Activated T-helper 2 cell treated with anti-CD3 and anti-CD28 coated beads, Interferon-gamma antibody, Interleukin-2, Interleukin-4, amounts not matched to agents 10 μg/mL and 5 μg/mL and 100 μg/mL, durations not matched to agents 14 hours and 24 hours and 36 hours (primary cell): ENCODE results near the gene KCTD20. TPM values are rescaled to one million over a fixed set of nuclear protein-coding genes. Genes with fewer than 3 reads are reported as not detected.
"Not testable (repeated sequence)": the region's sequence is repeated elsewhere in the genome, so short reads cannot be mapped to it uniquely, and the experiment has no call there.

Source experiments
- DNase-seq: peaks from one replicate; pipeline ENCODE4 v3.0.0; 2021; ENCODE audit warnings: low spot score
- H3K27ac Mint-ChIP-seq: one replicate; pipeline ENCODE4 v1.8.0; 2021; ENCODE audit warnings: mixed read lengths
- H3K27me3 Mint-ChIP-seq: one replicate; pipeline ENCODE4 v1.8.0; 2021; ENCODE audit warnings: low read depth, mixed read lengths
- H3K36me3 Mint-ChIP-seq: one replicate; pipeline ENCODE4 v1.8.0; 2021; ENCODE audit warnings: low read depth, mixed read lengths
- H3K4me1 Mint-ChIP-seq: one replicate; pipeline ENCODE4 v1.8.0; 2021; ENCODE audit warnings: low read depth, mixed read lengths
- H3K4me3 Mint-ChIP-seq: one replicate; pipeline ENCODE4 v1.8.0; 2021; ENCODE audit warnings: low read depth, mild to moderate bottlenecking, moderate library complexity, mixed read lengths
- H3K9me3 Mint-ChIP-seq: one replicate; pipeline ENCODE4 v1.8.0; 2021; ENCODE audit warnings: mixed read lengths
- intact Hi-C: fragments of 100-400 bp; cut with micrococcal nuclease; formaldehyde crosslinking; loops from one replicate; pipeline ENCODE4 v1.15.1; 2023
- total RNA-seq: library from RNA; stranded (reverse); gene quantifications from 2 replicates; pipeline ENCODE4 v1.2.3, GENCODE V29; 2022

KCTD20 gene
- total RNA-seq, 1 donor from 2014 or later = 51.1 TPM

DNA sequence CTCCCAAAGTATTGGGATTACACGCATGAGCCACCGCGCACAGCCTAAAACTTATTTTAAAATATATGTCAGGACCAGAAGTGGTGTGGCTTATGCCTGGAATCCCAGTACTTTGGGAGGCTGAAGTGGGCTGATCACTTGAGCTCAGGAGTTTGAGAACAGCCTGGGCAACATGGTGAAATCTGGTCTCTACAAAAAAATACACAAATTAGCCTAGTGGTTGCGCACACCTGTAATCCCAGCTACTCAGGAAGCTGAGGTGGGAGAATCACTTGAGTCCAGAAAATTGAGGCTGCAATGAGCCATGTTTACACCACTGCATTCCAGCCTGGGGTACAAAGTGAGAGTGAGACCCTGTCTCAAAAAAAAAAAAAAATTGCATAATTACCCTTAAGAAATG is 13.9 kb upstream of the KCTD20 start:
- no peaks in the 10 kb centered on the region for H3K27me3 Mint-ChIP-seq
- no peaks in the 10 kb centered on the region for H3K9me3 Mint-ChIP-seq
- intact Hi-C loops = no loop called here

DNA sequence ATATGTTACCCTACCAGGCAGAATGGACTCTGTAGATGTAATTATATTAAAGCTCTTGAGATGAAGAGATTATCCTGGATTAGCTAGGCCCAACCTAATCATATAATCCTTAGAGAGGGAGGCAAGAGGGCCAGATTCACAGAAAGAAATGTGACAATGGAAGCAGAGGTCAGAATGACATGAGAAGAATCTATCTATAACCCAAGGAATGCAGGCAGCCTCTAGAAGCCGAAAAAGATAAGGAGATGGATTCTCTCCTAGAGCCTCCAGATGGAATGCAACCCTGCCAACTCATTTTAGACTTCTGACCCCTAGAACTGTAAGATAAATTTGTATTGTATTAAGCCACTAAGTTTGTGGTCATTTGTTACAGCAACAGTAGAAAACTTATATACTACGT is 12.4 kb upstream of the KCTD20 start:
- Mint-ChIP-seq H3K9me3 (no peaks in the 10 kb centered on the region), H3K36me3 (no peaks in the 10 kb centered on the region), H3K4me3 (no peak overlapping the region), H3K27me3 (no peaks in the 10 kb centered on the region), H3K27ac (no peak overlapping the region), H3K4me1 (peaks cover 5% of the 10 kb centered on the region)
- DNase-seq = no peak
- intact Hi-C loops = no loop called here

More for the DNA sequence above, 13.9 kb upstream of the KCTD20 start:
- Mint-ChIP-seq H3K36me3 (no peaks in the 10 kb centered on the region), H3K4me1 (peaks cover 5% of the 10 kb centered on the region), H3K4me3 (no peak overlapping the region), H3K27ac (no peak overlapping the region)
- no peak for DNase-seq

DNA sequence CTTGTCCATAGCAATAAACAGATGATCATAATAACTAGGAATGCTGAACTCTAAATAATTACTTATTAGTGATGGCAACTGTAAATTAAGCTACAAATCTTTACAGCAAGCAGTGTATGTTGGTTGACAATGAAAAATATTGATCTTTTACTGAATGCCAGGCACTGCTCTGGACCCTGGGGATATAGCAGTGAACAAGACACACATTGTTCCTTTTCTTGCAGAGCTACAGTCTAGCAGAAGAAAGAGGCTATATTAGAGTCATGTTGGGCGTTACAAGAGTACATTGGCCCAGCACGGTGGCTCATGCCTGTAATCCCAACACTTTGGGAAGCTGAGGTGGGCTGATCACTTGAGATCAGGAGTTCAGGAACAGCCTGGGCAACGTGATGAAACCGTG is 11.6 kb upstream of the KCTD20 start:
- no peak overlapping the region for H3K27ac Mint-ChIP-seq
- H3K27me3 Mint-ChIP-seq = no peaks in the 10 kb centered on the region
- intact Hi-C loops = no loop called here
- no peak for DNase-seq
- H3K9me3 Mint-ChIP-seq = no peaks in the 10 kb centered on the region
- H3K4me3 Mint-ChIP-seq = no peak overlapping the region
- H3K4me1 Mint-ChIP-seq = peaks cover 5% of the 10 kb centered on the region
- H3K36me3 Mint-ChIP-seq = no peaks in the 10 kb centered on the region

DNA sequence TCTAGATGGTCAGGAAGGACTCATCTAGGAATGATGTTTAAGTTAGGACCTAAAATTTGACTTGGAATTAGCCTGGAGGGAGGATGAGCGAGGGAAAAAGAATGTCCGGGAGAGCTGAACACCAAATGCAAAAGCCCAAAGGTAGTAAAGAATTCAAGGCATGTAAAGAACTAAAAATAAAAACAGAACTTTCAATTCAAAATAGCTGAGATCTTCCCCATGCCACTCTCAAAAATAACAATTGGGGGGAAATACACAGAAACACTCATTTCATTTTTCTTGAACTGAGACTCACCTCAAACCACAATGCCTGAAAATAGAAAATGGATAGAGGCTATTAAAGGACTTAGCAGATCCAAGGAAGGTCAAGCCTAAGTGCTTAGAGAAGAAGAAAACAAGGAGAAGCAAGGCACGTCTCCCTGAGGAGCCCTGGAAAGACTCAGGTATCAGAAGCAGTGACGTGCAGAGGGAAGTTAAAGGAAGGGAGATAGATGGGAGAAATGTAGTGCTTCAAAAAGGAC is 10.6 kb upstream of the KCTD20 start:
- Mint-ChIP-seq H3K4me3 (no peak overlapping the region), H3K36me3 (no peaks in the 10 kb centered on the region), H3K27me3 (no peaks in the 10 kb centered on the region), H3K9me3 (no peaks in the 10 kb centered on the region), H3K27ac (no peak overlapping the region), H3K4me1 (peaks cover 5% of the 10 kb centered on the region)
- intact Hi-C loops = no loop called here
- DNase-seq = no peak

DNA sequence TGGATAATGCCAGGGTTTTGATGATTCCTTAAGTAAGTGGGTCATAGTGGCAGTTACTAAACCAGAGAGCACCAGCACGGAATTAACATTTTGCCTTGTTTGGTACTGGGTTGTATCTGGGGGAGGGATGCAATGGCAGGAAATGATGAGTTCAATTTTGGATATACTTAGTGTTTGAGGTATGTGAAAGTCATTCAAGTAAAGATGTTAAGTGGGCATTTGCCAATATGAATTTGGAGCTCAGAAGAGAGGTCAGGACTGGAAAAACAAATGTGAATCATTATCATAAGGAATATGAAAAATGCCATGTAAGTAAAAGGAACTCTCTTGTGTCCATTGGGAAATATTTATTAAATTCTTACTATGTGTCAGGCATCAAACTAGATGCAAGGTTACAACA is 6.3 kb upstream of the KCTD20 start:
- Mint-ChIP-seq H3K27ac (no peak overlapping the region), H3K4me3 (no peak overlapping the region), H3K27me3 (no peaks in the 10 kb centered on the region), H3K9me3 (no peaks in the 10 kb centered on the region), H3K4me1 (peaks cover 12% of the 10 kb centered on the region), H3K36me3 (no peaks in the 10 kb centered on the region)
- intact Hi-C loops = no loop called here
- no peak for DNase-seq

DNA sequence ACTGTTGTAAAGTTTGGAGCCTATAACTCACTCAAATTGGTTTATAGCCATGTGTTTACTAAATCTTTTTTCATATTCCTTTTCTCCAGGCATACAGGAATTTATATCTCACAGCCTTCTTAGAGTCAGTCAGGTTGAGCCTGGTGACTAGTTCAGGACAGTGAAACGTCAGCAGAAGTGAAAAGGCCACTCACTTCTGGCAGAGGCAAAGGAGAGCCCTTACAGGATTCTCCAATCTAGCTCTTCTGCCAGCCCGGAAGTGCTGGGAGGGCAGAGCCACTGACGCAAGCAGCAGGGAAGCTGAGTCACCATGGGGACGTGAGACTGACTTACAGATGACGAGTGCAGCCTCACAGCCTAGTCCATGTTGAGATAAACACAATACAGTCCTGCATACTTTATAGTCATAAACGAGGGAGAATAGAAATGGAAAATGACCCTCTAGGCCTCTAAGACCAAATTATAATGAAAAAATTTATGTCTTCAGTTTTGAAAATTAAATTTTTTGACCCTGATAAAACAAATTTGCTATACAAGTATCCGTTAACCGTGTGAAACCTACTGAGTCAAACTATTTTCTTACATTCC is 1.4 kb upstream of the KCTD20 start:
- Mint-ChIP-seq H3K27me3 (no peaks in the 10 kb centered on the region), H3K36me3 (peaks cover 15% of the 10 kb centered on the region), H3K27ac (peak overlapping the region; percentile 81), H3K9me3 (no peaks in the 10 kb centered on the region), H3K4me3 (peak overlapping the region; percentile 70), H3K4me1 (peaks cover 30% of the 10 kb centered on the region)
- DNase-seq = peak; percentile 77
- intact Hi-C loops = loop anchor here (1.0 to 5.0 kb wide), 5 partner anchors 18 to 415 kb away; partner anchors contain the start of genes MAPK14 and SRSF3

DNA sequence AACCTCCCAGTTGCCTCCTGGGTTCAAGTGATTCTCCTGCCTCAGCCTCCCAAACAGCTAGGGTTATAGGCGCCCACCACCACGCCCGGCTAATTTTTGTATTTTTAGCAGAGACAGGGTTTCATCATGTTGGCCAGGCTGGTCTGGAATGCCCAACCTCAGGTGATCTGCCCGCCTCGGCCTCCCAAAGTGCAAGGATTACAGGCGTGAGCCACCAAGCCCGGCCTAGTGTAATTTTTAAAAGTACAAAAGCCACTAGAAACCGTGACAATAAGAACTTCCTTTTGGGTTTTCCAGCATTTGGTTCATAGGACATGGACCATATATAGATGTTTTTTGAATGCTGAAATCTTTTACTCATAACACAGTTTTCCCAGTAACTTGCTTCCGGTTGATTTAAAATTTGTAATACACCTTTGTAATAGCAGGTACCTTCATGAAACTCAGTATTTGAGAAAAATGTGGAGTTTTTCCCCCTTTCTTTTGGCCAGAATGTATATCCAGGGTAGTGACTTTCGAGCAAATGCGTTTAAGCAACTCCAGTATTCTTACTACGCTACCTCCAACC is 613 bp upstream of the KCTD20 start:
- Mint-ChIP-seq H3K4me1 (peaks cover 30% of the 10 kb centered on the region), H3K4me3 (peak overlapping the region; percentile 93), H3K27ac (peak overlapping the region; percentile 97), H3K36me3 (peaks cover 21% of the 10 kb centered on the region), H3K9me3 (no peaks in the 10 kb centered on the region), H3K27me3 (no peaks in the 10 kb centered on the region)
- intact Hi-C loops = loop anchor here (2.0 to 5.0 kb wide), 3 partner anchors 105 to 315 kb away; partner anchors contain the start of gene STK38
- no peak for DNase-seq

DNA sequence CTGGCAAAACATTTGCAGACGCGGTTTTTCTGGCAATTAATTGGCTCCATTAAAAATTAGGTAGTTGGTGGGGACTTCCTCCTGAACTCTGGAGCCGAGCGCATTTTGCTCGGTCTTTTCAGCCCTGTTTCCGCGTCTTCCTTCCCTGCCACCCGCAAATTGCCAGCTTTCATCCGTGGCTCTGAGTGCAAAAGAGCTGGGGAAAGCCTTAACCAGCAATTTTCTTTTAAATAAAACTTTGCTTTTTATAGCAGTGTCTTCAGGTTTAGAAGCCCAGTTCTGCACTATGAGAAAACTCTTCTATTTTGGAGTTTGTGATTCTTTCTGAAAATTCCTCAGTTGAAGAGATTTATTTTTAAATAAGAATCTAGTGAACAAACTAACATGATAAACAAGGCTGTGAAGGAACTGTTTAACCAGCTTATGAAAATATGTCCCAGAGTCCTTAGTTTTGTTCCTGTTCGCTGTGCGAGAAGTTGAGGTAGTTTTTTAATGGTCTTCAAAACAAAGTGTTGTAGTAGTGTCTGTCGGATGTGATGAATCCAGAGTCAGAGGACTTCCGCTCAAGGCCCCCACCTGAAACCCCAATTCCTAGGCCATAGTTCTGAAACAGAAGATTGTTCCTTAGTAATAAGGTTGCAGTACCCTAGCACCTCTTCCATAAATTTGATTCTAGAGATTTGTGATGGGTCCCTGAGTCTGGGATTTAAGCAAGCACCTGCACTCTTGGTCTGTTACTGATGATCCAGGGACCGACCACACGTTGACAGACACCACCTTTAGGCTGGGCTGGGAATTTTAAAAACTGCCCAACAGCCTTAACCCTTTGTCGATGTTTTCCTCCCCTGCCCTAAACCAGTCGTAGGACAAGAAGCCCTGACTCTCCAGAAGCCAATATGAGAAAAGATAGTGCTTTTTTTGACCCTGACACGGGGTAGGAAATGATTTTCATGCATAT is 950 bp downstream of the KCTD20 start:
- intact Hi-C loops = loop anchor here (2.0 to 5.0 kb wide), 3 partner anchors 103 to 314 kb away; partner anchors contain the start of gene STK38
- Mint-ChIP-seq H3K9me3 (no peaks in the 10 kb centered on the region), H3K4me3 (peak overlapping the region; percentile 91), H3K36me3 (peaks cover 32% of the 10 kb centered on the region), H3K4me1 (peaks cover 30% of the 10 kb centered on the region), H3K27ac (peak overlapping the region; percentile 88), H3K27me3 (no peaks in the 10 kb centered on the region)
- DNase-seq = no peak

DNA sequence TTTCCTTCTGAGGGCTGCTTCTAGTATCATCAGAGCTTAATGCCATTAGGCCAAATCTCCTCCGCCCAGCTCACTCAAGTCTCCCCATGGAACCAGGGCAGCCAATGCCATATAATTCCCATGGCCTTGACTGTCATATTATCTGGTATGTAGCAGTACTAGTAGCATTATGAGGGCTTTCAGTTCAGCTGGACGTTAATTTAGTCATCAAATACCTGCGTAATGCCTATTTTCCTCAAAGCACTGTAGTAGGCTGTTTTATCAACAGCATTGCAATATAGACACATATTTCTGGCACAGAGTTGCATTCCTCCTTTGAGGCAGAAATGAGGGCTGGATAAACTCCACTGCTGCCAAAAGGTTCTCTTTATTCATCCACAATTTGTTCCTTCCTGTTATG is 1.7 kb downstream of the KCTD20 start:
- Mint-ChIP-seq H3K9me3 (no peaks in the 10 kb centered on the region), H3K36me3 (peaks cover 39% of the 10 kb centered on the region), H3K4me3 (peak overlapping the region; percentile 91), H3K4me1 (peaks cover 30% of the 10 kb centered on the region), H3K27ac (peak overlapping the region; percentile 54), H3K27me3 (no peaks in the 10 kb centered on the region)
- no peak for DNase-seq
- intact Hi-C loops = loop anchor here (5.0 kb wide), 2 partner anchors 238 to 313 kb away; no protein-coding TSS in a partner anchor

DNA sequence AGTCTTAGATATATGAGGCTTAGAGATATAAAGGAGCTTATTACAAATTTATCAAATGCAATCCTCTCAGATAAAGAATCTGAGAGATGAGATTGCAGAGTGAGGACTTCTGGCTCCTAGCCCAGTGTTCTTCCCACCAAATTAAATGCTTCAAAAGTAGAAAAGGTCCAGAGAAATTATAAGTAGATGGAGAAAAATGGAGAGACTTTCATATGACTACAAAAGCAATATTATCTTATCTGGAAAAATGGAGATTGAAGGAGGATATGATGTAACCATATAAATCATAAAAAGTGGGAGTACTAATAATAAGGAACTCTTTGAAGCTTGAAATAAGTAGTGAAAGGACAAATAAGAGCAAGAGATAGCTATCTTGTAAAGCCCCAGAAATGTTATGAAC is 2.8 kb downstream of the KCTD20 start:
- Mint-ChIP-seq H3K9me3 (no peaks in the 10 kb centered on the region), H3K27me3 (no peaks in the 10 kb centered on the region), H3K36me3 (peaks cover 44% of the 10 kb centered on the region), H3K4me3 (peak overlapping the region; percentile 37), H3K4me1 (peaks cover 32% of the 10 kb centered on the region), H3K27ac (peak overlapping the region; percentile 5)
- no peak for DNase-seq
- intact Hi-C loops = no loop called here

DNA sequence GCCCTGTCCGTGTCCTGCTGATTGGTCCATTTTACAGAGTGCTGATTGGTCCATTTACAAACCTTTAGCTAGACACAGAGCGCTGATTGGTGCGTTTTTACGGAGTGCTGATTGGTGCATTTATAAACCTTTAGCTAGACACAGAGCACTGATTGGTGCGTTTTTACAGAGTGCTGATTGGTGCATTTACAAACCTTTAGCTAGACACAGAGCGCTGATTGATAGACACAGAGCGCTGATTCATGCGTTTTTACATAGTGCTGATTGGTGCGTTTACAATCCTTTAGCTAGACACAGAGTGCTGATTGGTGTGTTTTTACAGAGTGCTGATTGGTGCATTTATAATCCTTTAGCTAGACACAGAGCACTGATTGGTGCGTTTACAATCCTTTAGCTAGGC is 6.4 kb downstream of the KCTD20 start:
- H3K27me3 Mint-ChIP-seq, H3K9me3 Mint-ChIP-seq, DNase-seq, H3K27ac Mint-ChIP-seq, intact Hi-C loops, H3K4me3 Mint-ChIP-seq: not testable (repeated sequence)
- peaks cover 53% of the 10 kb centered on the region for H3K36me3 Mint-ChIP-seq
- H3K4me1 Mint-ChIP-seq = peaks cover 19% of the 10 kb centered on the region

DNA sequence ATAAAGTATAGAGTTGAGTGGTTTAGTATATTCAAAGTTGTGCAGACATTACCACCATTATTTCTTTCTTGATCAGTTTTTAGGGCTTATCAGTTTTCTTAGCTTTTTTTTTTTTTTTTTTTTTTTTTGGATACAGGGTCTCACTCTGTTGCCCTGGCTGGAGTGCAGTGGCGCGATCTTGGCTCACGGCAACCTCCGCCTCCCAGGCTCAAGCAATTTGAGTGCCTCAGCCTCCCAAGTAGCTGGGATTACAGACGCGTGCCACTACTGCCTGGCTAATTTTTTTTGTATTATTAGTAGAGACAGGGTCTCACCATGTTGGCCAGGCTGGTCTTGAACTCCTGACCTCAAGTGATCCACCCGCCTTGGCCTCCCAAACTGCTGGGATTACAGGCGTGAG is 10.1 kb downstream of the KCTD20 start:
- H3K36me3 Mint-ChIP-seq = peaks cover 34% of the 10 kb centered on the region
- H3K4me3 Mint-ChIP-seq, H3K9me3 Mint-ChIP-seq, H3K27me3 Mint-ChIP-seq, H3K4me1 Mint-ChIP-seq, H3K27ac Mint-ChIP-seq, intact Hi-C loops, DNase-seq: not testable (repeated sequence)
